HG03280 (cell line): ENCODE data around the gene VPS54.

Experiments used
- ATAC-seq: cut with Tn5 transposase; IDR thresholded peaks from one replicate; pipeline ENCODE4 v1.9.1; 2021; ENCODE audit warnings: mild to moderate bottlenecking, moderate library complexity; ENCODE audit not compliant: unreplicated experiment

The VPS54 gene, protein sequence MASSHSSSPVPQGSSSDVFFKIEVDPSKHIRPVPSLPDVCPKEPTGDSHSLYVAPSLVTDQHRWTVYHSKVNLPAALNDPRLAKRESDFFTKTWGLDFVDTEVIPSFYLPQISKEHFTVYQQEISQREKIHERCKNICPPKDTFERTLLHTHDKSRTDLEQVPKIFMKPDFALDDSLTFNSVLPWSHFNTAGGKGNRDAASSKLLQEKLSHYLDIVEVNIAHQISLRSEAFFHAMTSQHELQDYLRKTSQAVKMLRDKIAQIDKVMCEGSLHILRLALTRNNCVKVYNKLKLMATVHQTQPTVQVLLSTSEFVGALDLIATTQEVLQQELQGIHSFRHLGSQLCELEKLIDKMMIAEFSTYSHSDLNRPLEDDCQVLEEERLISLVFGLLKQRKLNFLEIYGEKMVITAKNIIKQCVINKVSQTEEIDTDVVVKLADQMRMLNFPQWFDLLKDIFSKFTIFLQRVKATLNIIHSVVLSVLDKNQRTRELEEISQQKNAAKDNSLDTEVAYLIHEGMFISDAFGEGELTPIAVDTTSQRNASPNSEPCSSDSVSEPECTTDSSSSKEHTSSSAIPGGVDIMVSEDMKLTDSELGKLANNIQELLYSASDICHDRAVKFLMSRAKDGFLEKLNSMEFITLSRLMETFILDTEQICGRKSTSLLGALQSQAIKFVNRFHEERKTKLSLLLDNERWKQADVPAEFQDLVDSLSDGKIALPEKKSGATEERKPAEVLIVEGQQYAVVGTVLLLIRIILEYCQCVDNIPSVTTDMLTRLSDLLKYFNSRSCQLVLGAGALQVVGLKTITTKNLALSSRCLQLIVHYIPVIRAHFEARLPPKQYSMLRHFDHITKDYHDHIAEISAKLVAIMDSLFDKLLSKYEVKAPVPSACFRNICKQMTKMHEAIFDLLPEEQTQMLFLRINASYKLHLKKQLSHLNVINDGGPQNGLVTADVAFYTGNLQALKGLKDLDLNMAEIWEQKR

DNA sequence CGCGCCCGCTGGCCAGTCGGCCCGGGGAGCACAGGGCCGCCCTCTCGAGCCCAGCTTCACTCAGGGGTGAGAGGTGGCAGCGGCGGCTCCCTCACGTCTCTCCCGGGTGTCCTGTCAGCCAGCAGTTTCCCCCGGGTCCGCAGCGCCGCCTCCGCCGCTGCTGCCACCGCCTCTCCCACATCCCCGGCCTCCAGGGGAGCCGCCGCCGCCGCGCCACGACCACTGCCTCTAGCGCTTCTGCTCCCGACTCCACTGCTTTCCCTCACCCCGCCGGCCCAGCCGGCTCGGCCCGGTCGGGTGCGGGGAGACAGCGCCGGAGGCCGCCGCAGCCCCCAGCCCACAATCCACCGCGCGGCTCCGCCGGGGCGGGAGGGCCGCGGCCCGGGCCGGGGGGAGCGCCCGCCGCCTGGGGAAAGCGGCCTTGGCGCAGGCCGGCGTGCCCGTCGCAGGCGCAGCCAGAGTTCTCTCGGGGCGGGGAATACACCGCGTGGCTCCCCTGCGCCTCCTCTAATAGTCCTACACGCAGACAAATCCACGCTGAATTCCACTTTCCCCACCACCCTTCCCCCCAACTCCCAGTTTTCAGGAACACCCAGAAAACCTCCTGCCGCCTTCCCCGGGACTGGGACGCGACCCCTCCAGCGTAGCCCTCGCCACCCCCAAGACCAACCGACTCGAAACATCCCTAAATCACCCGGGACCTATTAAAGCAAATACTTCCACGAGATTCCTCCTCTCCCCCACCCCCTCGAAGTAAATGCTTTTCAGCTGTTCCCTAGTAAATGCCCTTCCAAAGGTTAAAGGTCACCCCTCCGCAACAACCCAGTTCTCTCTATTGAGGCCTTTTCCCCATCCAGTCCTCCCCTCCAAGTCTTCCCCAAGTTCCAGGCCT lies at the start of gene VPS54:
TSS of gene VPS54 (minus strand) at position 346 of the 892 bp plus-strand sequence. CDS start 35,429 bp downstream, outside the sequence.
- ATAC-seq, result peak; percentile 71

DNA sequence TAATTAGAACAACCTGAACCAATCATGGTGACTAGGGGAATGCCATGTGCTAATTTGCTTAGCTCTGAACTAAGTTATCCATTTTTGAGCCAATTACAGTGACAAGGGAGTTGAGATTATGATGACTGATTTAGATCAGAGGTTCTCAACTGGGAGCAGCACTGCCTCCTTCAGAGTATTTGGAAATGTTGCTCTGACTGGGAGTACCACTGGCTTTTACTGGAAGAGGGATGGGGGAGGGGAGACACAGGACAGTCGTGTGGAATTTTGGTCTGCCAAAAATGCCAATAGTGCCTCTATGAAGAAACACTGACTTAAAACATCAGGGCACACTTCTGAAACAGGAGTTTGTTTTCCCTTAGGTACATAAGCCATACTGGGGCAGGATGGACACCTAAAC lies 48.1 kb upstream of the VPS54 start:
- ATAC-seq, result no peak

GRCh38 chr2:64065516-64065915 lies 46.3 kb upstream of the VPS54 start:
- ATAC-seq, result no peak

- no peak for ATAC-seq
Observed at GRCh38 chr2:64063924-64064331, 44.7 kb upstream of the VPS54 start.

DNA sequence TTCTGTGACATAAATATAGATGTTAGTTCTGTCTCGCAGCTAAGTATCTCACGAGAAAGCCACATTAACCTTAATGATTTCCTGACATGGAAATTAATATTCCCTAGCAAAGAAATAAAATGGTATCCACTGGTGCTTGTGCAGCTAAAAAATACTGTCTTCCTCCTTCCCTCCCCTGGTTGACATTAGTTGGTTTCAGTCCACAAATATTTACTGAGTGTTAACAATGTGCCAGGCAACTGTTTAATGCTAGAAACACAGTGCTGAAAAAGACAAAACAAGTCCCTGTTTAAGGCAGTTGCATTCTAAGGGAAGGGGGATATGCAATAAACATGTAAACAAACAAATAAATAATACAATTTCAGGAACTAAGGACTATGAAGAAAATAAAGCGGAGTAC lies 44.2 kb upstream of the VPS54 start:
- no peak for ATAC-seq

DNA sequence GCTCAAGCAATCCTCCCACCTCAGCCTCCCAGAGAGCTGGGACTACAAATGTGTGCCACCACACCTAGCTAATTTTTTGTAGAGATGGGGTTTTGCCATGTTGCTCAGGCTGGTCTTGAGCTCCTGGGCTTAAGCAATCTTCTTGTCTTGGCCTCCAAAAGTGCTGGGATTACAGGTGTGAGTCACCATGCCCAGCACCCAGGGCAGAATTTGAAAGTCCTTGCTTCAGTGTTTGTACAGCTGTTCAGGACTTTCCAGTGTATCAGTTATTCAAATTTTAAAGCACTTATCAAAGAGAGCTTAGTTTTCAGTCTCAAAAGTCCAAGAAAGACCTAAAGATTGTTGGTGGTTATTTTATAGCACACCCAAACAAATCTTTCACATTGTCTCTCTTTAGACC lies 43.6 kb upstream of the VPS54 start:
- peak; percentile 60 for ATAC-seq

DNA sequence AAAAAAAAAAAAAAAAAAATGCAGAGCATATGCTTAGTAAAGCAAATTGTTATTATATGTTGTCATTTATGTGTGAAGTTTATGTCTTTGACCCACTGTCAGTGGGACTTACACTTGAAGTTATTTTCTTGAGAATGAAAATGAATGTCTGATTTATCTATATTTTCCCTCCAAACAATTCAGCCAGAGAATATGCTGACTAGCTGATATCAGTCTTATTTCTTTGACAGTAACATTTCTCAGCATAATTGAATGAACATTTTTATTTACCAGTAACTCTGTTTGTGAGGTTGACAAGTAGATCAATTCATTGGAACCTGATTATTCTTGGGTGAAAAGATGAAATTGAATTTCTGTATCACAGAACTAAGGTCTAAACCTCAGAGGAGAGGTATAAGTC lies 40.0 kb upstream of the VPS54 start:
- no peak for ATAC-seq

DNA sequence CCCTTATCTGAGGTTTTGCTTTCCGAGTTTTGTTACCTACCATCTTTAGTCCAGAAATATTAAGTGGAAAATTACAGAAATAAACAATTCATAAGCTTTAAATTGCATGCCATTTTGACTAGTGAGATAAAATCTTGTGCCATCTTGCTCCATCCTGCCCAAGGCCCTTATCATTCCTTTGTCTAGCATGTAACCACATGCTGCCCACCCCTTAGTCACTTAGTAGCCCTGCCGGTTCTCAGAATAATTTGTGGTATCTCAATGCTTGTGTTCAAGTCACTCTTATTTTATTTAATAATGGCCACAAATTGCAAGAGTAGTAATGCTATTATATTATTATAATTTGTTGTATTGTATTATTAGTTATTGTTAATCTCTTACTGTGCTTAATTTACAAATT lies 36.8 kb upstream of the VPS54 start:
- no peak for ATAC-seq

DNA sequence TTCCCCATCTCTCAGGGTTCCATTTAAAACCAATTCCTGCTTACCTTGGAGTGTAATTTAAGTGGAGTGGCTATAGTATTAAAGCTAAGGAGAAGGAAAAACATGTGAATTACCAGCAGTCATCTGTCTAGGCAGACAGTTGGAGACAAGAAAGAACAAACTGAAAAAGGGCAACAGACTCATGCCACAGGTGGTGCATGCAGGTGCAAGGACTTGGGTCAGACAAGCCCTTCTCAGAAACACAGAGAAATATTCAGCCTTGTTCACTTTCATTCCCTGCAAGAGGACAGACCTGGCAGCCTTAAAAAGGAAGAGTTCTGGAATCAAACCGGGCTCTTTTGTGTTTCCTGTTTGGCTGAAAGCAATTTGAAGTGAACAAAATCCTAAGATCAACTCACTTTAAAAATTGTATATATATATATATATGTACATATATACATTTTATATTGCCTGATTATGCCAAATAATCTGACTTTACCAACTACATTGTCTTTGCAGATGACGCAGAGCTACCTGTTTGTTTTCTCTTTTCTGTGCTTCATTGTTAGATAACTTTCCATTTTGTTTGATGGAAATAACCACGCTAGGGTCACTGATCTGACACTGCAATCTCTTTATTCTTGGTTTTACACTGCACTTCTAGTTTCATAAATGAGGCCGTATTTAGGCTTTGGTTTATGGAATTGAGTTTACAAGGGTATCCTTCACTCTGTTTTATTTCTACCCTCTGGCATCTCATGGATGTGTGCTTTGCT lies 35.1 kb upstream of the VPS54 start:
- ATAC-seq, result peak; percentile 37

DNA sequence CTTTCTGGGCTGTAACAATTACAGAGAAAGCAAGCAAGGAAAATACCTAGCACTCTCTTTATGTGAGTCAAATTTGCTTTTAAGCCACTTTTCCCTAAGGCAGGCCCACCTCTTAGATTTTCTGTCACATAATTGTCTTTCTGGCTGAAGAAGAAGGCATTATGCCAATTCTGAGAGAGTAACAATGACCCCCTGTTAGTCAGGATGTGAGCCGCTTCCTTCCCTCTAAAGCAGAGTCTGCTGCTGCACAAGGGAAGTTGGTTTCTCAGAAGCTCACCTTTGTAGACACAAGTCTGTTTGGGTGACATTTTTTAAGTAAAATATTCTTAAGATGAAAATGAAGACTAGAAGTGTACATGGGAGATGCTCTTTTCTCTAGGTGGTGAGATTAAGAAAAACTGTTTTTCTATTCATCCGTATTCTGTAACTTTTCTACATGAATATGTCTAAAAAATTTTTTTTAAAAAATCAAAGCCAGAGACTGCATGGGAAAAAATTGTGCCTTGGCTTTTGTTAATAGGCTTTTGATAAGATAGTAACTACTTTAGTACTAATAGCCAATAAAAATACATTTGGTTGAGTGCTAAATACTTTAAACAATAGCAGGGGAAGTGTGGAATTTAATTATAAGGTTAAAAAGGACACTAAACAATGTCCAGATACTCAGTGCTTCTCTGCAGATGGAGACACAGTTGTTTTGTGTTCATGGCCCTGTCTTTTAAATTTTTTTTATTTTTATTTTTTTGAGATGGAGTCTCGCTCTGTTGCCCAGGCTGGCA lies 33.4 kb upstream of the VPS54 start:
- ATAC-seq, result no peak

- peak; percentile 71 for ATAC-seq
Observed at GRCh38 chr2:64049633-64050220, 30.5 kb upstream of the VPS54 start.

- ATAC-seq, result no peak
Observed at GRCh38 chr2:64045938-64046337, 26.7 kb upstream of the VPS54 start.

DNA sequence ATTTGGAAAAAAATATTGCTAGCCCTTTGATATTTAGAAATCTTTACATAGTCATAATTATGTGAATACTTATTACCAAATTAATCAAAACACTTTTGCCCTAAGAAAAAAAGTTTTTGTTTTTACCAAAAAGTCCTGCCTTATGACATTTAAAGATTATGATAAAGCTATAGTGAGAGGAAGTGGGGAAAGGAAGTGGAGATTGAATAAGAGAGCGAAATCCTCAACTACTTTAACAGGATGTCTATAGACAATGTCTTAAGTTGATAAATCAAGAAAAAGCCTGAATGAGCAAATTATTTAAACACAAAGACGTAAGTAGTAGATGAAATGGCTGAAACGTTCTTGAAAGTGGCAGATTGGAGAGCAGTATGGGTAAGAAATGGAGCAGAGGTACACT lies 20.9 kb upstream of the VPS54 start:
- no peak for ATAC-seq

GRCh38 chr2:64036034-64036705 lies 16.9 kb upstream of the VPS54 start:
- ATAC-seq, result peak; percentile 96

DNA sequence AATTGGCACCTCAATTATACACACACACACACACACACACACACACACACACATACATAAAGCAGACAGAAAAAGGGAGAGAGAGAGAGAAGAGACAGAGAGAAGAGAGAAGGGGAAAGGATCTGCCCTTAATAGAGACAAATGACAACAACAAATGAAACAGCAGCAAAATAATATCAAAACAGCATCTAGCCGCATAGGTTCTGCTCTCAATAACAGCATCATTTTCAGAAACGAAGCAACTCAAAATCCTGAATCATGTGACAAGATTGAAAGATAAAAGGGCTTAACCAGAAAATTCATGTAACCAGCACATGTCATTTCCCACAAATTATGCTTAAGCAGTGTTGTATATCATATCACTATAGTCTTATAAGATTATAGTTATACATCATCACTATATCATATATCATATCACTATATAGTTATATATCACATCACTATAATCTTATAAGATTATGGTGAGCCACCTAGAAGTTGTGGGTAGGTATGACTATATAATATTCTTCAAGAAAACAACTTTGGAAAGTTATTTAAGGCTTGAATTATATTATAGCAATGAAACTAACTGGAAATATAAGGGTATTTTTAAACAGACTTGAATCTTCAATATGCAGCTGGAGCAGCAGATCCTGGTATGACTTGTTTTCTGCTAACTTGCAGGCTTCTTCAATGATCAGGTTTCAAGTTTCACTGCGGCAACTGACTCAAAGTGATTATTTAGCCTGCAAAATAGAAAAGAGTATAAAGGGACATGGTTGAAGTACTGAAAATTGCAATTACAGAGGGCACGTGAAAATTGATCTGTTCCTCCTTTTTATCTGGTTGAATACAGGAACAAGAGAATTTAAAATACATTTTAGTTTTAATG lies 16.1 kb upstream of the VPS54 start:
- ATAC-seq, result peak; percentile 47

- no peak for ATAC-seq
Observed at GRCh38 chr2:64029116-64029665, 10.0 kb upstream of the VPS54 start.

DNA sequence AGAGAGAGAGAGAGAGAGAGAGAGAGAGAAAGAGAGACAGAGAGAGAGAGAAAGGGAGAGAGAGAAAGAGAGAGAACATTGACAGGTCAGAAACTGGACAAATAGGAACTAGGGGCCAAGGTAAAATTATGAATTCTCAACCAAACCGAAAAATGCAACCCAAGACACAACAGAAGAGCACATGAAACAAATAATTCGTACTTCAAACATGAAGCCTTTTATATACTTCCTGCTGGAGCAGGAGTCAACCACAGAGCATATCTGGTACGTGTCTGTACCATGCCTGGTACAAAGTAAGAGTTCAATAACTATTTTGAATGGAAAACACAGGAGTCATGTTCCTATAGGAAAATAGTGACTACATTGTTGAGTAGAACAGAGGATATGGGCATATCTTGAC lies 6.5 kb upstream of the VPS54 start:
- ATAC-seq, result no peak
